MM.1S (cell line): ENCODE data around the gene HIGD1B.

Experiments
- DNase-seq: peaks from one replicate; pipeline ENCODE4 v3.0.0-alpha.2; 2015
- H2AFZ ChIP-seq: fragments of 300-600 bp; sonication (generic); 2 replicates; pipeline ENCODE4 v1.6.0; 2016; ENCODE audit warnings: antibody characterized with exemption, low read length
- H3F3A ChIP-seq: fragments of 300-600 bp; sonication (generic); 2 replicates; pipeline ENCODE4 v1.6.1; 2016; ENCODE audit warnings: mild to moderate bottlenecking, antibody characterized with exemption, low read length, moderate library complexity, mixed read lengths; ENCODE audit not compliant: insufficient read depth
- H3K27ac ChIP-seq: fragments of 300-600 bp; sonication (generic); 2 replicates; pipeline ENCODE4 v1.5.1; 2016; ENCODE audit warnings: mild to moderate bottlenecking, low read length
- H3K27me3 ChIP-seq: fragments of 300-600 bp; sonication (generic); replicated peaks from 2 replicates; pipeline ENCODE4 v1.6.0; 2016; ENCODE audit warnings: low read length; ENCODE audit not compliant: insufficient read depth
- H3K36me3 ChIP-seq: fragments of 300-600 bp; sonication (generic); replicated peaks from 2 replicates; pipeline ENCODE4 v1.6.1; 2016; ENCODE audit warnings: mild to moderate bottlenecking, low read length, mixed read lengths; ENCODE audit not compliant: insufficient read depth
- H3K4me1 ChIP-seq: fragments of 300-600 bp; sonication (generic); 2 replicates; pipeline ENCODE4 v1.6.1; 2016; ENCODE audit warnings: low read length, mixed read lengths
- H3K4me2 ChIP-seq: fragments of 300-600 bp; sonication (generic); 2 replicates; pipeline ENCODE4 v1.6.0; 2016; ENCODE audit warnings: low read depth, low read length
- H3K4me3 ChIP-seq: fragments of 300-600 bp; sonication (generic); 2 replicates; pipeline ENCODE4 v1.5.1; 2016; ENCODE audit warnings: low read length, mixed read lengths
- H3K79me2 ChIP-seq: fragments of 300-600 bp; sonication (generic); 2 replicates; pipeline ENCODE4 v1.6.1; 2016; ENCODE audit warnings: mixed run types, low read length, mixed read lengths
- H3K9ac ChIP-seq: fragments of 300-600 bp; sonication (generic); 2 replicates; pipeline ENCODE4 v1.6.1; 2016; ENCODE audit warnings: low read length, mixed read lengths
- H3K9me2 ChIP-seq: fragments of 300-600 bp; sonication (generic); replicated peaks from 2 replicates; pipeline ENCODE4 v1.6.1; 2016; ENCODE audit warnings: mild to moderate bottlenecking, low read length, mixed read lengths; ENCODE audit not compliant: insufficient read depth
- H3K9me3 ChIP-seq: fragments of 300-600 bp; sonication (generic); replicated peaks from 2 replicates; pipeline ENCODE4 v1.6.1; 2016; ENCODE audit warnings: mild to moderate bottlenecking, low read length, mixed read lengths; ENCODE audit not compliant: insufficient read depth
- H4K20me1 ChIP-seq: fragments of 300-600 bp; sonication (generic); 2 replicates; pipeline ENCODE4 v1.6.1; 2016; ENCODE audit warnings: mild to moderate bottlenecking, low read length, moderate library complexity, mixed read lengths; ENCODE audit not compliant: insufficient read depth
- EZH2 ChIP-seq: fragments of 300-600 bp; sonication (generic); optimal IDR thresholded peaks from 2 replicates; pipeline ENCODE3; 2017; ENCODE audit warnings: low read depth, mild to moderate bottlenecking, antibody characterized with exemption, low read length, mixed read lengths
- EZH2phosphoT487 ChIP-seq: fragments of 300-600 bp; sonication (generic); IDR thresholded peaks from 2 replicates; pipeline ENCODE4 v1.6.1; 2018; ENCODE audit warnings: antibody characterized with exemption, low read length
- TF ChIP-seq, protein P1 (sequence below): fragments of 300-600 bp; sonication (generic); IDR thresholded peaks from 2 replicates; pipeline ENCODE4 v1.5.1; 2016; ENCODE audit warnings: antibody characterized with exemption, low read length, mixed read lengths

HIGD1B gene

GRCh38 chr17:44867841-44868240, 20.2 kb downstream of the HIGD1B start:
- Histone ChIP-seq H3K4me2 (no peak overlapping the region), H3K36me3 (no peaks in the 10 kb centered on the region; the same call in 1 of the 2 replicates), H3K9ac (no peak overlapping the region), H3F3A (no peaks in the 10 kb centered on the region), H3K9me2 (no peaks in the 10 kb centered on the region), H3K4me1 (no peaks in the 10 kb centered on the region), H3K9me3 (no peaks in the 10 kb centered on the region), H2AFZ (no peak overlapping the region), H4K20me1 (no peaks in the 10 kb centered on the region), H3K4me3 (no peak overlapping the region), H3K27ac (no peak overlapping the region), H3K79me2 (no peaks in the 10 kb centered on the region), H3K27me3 (no peaks in the 10 kb centered on the region)
- no peak for DNase-seq
- TF ChIP-seq EZH2 (no peak), EZH2phosphoT487 (no peak)
- TF ChIP-seq, protein P1, sequence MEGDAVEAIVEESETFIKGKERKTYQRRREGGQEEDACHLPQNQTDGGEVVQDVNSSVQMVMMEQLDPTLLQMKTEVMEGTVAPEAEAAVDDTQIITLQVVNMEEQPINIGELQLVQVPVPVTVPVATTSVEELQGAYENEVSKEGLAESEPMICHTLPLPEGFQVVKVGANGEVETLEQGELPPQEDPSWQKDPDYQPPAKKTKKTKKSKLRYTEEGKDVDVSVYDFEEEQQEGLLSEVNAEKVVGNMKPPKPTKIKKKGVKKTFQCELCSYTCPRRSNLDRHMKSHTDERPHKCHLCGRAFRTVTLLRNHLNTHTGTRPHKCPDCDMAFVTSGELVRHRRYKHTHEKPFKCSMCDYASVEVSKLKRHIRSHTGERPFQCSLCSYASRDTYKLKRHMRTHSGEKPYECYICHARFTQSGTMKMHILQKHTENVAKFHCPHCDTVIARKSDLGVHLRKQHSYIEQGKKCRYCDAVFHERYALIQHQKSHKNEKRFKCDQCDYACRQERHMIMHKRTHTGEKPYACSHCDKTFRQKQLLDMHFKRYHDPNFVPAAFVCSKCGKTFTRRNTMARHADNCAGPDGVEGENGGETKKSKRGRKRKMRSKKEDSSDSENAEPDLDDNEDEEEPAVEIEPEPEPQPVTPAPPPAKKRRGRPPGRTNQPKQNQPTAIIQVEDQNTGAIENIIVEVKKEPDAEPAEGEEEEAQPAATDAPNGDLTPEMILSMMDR: no peak

DNA sequence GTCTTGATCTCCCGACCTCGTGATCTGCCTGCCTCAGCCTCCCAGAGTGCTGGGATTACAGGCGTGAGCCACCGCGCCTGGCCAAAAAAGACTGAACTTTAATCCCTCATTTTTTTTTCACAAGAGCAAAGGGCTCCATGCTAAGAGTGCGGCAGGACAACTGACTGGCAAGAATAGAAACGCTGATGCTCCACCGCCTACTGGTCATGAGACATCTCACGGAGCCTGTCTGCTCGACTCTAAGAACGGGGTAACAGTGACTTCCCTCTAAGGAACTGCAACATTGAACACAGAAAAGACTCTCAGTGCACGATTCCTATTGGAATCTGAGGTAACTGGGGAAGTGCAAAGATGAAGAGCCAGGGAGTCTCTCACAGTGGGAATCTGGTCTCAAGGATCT, 23.9 kb downstream of the HIGD1B start:
- no peak for TF ChIP-seq EZH2
- TF ChIP-seq, protein P1: no peak
- H3K79me2 ChIP-seq: no peaks in the 10 kb centered on the region
- H3K4me1 ChIP-seq: no peaks in the 10 kb centered on the region
- H3K4me2 ChIP-seq: no peak overlapping the region
- H3K9me2 ChIP-seq: no peaks in the 10 kb centered on the region
- H3K9me3 ChIP-seq: no peaks in the 10 kb centered on the region
- no peaks in the 10 kb centered on the region for H3F3A ChIP-seq
- H2AFZ ChIP-seq: no peak overlapping the region
- H3K27me3 ChIP-seq: no peaks in the 10 kb centered on the region
- no peak for DNase-seq
- no peaks in the 10 kb centered on the region for H4K20me1 ChIP-seq
- H3K36me3 ChIP-seq: peaks cover 2% of the 10 kb centered on the region; the same call in 1 of the 2 replicates
- no peak overlapping the region for H3K27ac ChIP-seq
- H3K9ac ChIP-seq: no peak overlapping the region
- H3K4me3 ChIP-seq: no peak overlapping the region

DNA sequence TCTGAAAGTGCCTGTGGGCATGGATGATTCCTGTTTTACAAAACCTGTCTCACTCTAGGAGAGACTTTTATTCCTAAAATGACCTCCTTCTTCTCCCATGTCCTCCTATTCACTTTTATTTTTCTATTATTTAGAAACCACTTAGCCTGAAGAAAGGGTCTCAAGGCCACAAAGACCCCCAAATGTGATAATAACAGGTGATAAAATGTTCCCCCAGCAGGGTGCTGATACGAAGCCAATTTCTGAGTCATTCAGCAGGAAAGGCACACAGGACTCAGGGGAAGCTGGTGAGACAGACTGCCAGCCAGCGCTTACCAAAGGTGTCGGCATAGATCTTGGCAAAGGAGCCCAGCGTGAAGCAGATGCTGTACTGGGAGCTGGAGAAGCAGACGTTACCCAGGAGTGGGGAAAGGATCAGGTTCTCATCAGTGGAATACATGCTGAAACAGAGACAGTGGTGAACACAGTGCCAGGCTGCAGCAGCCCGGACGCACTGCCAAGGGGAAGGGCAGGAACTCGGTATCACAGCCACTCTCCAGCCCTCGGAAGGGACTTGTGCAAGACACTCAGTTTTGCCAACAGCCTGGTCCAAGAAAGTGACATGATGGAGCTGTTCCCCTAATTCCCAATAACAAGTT, 24.6 kb downstream of the HIGD1B start:
- no peaks in the 10 kb centered on the region for H3K9me2 ChIP-seq
- no peaks in the 10 kb centered on the region for H3K79me2 ChIP-seq
- H3K36me3 ChIP-seq: peaks cover 2% of the 10 kb centered on the region; the same call in 1 of the 2 replicates
- H3K27ac ChIP-seq: no peak overlapping the region
- no peak overlapping the region for H3K4me2 ChIP-seq
- H3K9me3 ChIP-seq: no peaks in the 10 kb centered on the region
- no peak overlapping the region for H3K9ac ChIP-seq
- DNase-seq: no peak
- no peaks in the 10 kb centered on the region for H4K20me1 ChIP-seq
- no peaks in the 10 kb centered on the region for H3K4me1 ChIP-seq
- H2AFZ ChIP-seq: no peak overlapping the region
- no peak for TF ChIP-seq EZH2phosphoT487
- TF ChIP-seq EZH2: no peak
- TF ChIP-seq, protein P1: no peak
- no peaks in the 10 kb centered on the region for H3K27me3 ChIP-seq
- no peaks in the 10 kb centered on the region for H3F3A ChIP-seq
- no peak overlapping the region for H3K4me3 ChIP-seq
